Measurements from ENCODE around the gene TBC1D7.

TBC1D7 gene

DNA sequence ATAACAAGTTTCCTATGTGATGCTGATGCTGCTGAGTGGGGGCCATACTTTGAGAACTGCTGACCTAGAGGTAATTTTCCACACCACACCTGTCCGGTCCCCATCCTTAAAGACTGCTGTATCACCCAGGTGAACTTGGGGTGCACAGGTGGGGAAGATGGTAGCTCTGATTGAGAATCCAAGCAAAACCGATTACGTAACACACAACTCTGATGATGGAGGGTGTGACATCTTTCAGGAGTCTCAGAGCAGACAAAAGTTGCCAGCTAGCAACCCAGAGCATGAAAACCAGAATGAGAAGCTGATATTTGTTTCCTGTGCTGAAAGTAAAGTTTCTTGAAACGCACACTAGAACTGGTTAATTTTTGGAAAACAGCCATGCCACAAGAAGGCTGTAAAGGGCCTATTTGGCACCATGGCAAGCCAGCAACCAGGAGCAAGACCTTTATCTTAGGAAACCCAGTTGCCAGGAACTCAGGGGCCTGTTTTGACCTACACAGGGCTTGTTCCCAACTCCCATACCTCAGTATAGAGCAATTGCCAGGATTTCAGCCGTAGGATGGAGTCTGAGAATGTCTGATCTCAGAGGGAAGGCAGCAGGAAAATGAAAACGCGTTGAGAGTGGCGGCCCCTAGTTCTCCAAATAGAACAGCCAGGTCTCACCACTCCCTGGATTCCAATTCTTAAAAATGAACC lies 21.6 kb upstream of the TBC1D7 start:
- CTCF ChIA-PET, result interaction anchor here (1.4 kb wide), 2 partner anchors 17 to 18 kb away, joined by 3 to 5 read pairs; no protein-coding TSS in a partner anchor
- Mint-ChIP-seq H3K9me3 (peaks cover 3% of the 10 kb centered on the region), H3K27ac (no peak overlapping the region), H3K4me1 (peaks cover 20% of the 10 kb centered on the region), H3K4me3 (no peak overlapping the region), H3K27me3 (no peaks in the 10 kb centered on the region), H3K36me3 (peaks cover 7% of the 10 kb centered on the region)
- DNase-seq, result no peak

DNA sequence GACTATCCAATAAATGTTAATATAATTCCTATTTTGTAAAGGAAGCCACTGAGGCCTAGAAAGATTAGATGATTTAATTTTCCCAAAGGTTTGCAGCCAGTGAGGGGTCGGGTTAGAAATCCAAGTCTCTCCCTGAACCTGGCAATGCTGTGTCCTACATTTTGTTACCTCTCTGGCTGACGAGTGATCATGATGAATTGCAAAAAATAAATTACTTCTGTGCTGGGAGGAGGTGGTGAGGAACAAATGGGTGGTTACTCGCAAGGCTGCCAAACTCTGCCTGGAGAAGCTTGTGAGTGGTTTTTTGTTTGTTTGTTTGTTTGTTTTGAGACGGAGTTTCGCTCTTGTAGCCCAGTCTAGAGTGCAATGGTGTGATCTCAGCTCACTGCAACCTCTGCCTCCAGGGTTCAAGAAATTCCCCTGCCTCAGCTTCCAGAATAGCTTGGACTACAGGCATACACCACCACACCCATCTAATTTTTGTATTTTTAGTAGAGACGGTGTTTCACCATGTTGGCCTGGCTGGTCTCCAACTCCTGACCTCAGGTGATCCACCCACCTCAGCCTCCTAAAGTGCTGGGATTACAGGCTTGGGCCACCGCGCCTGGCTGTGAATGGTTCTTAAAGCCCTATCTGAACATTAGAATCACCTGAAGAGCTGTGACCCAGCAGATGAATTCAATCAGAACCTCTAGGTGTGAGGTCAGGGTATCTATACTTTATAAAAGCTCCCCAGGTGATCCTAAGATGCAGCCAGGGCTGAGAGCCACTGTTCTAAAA lies 20.2 kb upstream of the TBC1D7 start:
- peaks cover 3% of the 10 kb centered on the region for H3K9me3 Mint-ChIP-seq
- no peak overlapping the region for H3K27ac Mint-ChIP-seq
- CTCF ChIA-PET, result interaction anchor here (1.1 to 1.4 kb wide), 2 partner anchors 11 to 17 kb away, joined by 3 to 5 read pairs; no protein-coding TSS in a partner anchor
- no peak for DNase-seq
- peaks cover 4% of the 10 kb centered on the region for H3K27me3 Mint-ChIP-seq
- H3K4me3 Mint-ChIP-seq, result no peak overlapping the region
- peaks cover 2% of the 10 kb centered on the region for H3K36me3 Mint-ChIP-seq
- H3K4me1 Mint-ChIP-seq, result peaks cover 5% of the 10 kb centered on the region

DNA sequence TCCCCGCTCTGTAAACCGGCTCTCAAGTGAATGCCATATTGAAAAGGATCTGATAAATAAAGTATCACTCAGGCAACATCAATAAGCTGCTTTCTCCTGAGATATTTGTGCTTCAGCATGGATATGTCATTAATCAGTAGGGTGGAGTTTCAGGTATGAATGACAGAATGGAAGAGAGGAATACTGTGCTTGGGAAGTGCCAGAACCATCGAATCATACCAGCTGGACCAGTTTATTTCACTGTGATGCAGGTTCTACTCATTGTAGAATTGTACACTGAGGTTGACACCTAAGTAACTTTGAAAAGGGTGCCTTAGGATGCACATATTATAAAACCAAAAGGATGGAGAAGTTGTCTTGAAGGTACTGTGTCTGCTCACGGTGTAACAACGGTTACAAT lies 17.9 kb upstream of the TBC1D7 start:
- CTCF ChIA-PET, result interaction anchor here (2.2 kb wide), 1 partner anchor 11 kb away, joined by 6 read pairs; no protein-coding TSS in a partner anchor
- DNase-seq, result no peak

DNA sequence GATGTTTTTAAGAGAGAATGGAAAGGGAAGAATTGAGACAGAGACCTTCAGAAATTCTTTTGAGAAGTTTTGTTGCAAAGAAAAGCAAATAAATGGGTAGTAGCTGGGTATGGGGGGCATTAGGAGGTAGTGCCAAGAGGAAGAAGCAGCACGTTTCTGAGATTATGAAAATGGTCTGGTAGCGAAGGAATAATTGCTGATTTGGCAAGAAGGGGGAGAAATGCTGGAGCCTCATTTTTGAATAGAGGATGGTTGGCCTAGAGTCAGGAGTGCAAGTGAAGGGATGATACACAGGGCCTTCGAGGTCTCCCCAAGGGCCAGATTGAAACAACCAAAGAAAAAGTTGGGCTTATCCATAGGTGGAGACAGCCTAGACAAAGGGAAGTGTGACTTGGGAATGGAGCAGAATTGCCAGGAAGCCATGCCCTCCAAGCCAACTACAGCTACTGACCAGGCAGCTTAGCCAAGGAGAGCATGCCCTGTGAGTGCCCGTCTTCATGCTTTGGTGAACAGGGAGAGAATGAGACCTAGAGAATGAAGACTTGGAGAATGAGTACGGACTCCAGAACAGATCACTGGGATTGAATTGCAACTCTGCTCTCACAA lies 14.2 kb upstream of the TBC1D7 start:
- H3K9me3 Mint-ChIP-seq, result peaks cover 6% of the 10 kb centered on the region
- CTCF ChIA-PET, result interaction anchor here (1.3 kb wide), 1 partner anchor 233 kb away, joined by 4 read pairs; no protein-coding TSS in a partner anchor
- no peak overlapping the region for H3K27ac Mint-ChIP-seq
- H3K36me3 Mint-ChIP-seq, result no peaks in the 10 kb centered on the region
- no peak overlapping the region for H3K4me3 Mint-ChIP-seq
- no peak for DNase-seq
- H3K27me3 Mint-ChIP-seq, result peaks cover 9% of the 10 kb centered on the region
- peaks cover 24% of the 10 kb centered on the region for H3K4me1 Mint-ChIP-seq

More for the DNA sequence above, 17.9 kb upstream of the TBC1D7 start:
- peaks cover 6% of the 10 kb centered on the region for H3K9me3 Mint-ChIP-seq
- H3K36me3 Mint-ChIP-seq, result no peaks in the 10 kb centered on the region
- no peak overlapping the region for H3K27ac Mint-ChIP-seq
- H3K27me3 Mint-ChIP-seq, result peaks cover 9% of the 10 kb centered on the region
- no peaks in the 10 kb centered on the region for H3K4me1 Mint-ChIP-seq
- no peak overlapping the region for H3K4me3 Mint-ChIP-seq

DNA sequence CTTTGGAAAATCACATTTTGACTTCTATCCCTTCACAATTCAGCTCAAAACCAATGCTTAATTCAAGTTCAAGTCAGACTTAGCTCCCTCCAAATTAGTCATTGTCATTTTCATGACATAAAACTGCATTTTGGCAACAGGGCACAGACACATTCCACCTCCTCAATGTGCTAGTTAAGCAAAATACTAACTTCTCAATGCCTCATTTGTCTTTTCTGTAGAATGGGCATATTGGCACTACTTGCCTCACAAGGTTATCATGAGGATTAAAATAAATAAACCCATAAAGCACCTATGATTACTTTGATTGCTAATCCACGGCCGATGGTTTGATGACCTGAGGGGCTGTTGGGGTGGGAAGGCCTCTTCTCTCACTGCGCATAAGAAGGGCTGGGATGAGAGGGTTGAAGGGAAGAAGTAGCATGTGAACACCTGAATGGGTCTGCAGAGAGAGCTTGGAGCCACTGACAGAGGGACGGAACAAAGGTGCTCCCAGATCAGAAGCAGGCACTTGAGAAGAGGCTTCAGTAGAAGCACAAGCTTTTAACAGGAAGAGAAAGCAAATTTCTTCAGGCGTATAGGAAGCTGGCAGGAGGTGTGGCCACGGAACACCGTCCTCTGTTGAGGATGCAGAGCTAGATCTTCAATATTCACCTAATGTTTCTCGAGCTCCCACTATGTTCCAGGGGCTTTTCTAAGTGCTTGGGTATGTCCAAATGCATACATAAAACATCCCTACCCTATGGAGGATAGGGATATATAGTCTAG lies 11.7 kb upstream of the TBC1D7 start:
- H3K27ac Mint-ChIP-seq, result no peak overlapping the region
- no peak overlapping the region for H3K4me3 Mint-ChIP-seq

DNA sequence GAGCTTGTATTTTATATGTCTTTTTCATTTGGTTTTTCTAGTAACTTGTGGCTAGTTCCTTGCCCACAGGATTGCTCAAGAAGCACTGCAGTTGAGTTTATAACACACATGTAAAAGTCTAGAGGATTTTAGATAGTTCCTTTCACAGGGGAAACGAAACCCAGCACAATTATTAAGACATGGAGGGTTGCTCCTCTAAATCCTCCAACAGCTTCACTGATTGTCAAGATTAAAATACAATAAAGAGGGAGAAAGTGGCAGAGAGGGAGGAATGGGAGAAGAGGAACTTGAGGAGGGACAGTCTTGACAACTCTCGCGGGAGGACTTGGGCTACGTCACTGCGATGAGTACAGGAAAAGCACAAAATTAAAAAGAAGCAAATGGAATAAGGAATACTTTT lies 9.7 kb upstream of the TBC1D7 start:
- Mint-ChIP-seq H3K36me3 (no peaks in the 10 kb centered on the region), H3K27ac (no peak overlapping the region), H3K9me3 (peaks cover 6% of the 10 kb centered on the region), H3K4me1 (peaks cover 31% of the 10 kb centered on the region), H3K4me3 (no peak overlapping the region), H3K27me3 (peaks cover 14% of the 10 kb centered on the region)
- no peak for DNase-seq
- CTCF ChIA-PET, result interaction anchor here (0.7 to 2.3 kb wide), 15 partner anchors 10 to 729 kb away, joined by 3 to 22 read pairs (median 4); partner anchors contain the start of genes SIRT5 and TBC1D7

More for the DNA sequence above, 11.7 kb upstream of the TBC1D7 start:
- Mint-ChIP-seq H3K4me1 (peaks cover 31% of the 10 kb centered on the region), H3K27me3 (peaks cover 16% of the 10 kb centered on the region), H3K36me3 (no peaks in the 10 kb centered on the region), H3K9me3 (peaks cover 6% of the 10 kb centered on the region)
- CTCF ChIA-PET, result interaction anchor here (1.0 to 2.0 kb wide), 5 partner anchors 9 to 235 kb away, joined by 4 to 7 read pairs (median 4); partner anchors contain the start of gene SIRT5
- peak; percentile 35 for DNase-seq

DNA sequence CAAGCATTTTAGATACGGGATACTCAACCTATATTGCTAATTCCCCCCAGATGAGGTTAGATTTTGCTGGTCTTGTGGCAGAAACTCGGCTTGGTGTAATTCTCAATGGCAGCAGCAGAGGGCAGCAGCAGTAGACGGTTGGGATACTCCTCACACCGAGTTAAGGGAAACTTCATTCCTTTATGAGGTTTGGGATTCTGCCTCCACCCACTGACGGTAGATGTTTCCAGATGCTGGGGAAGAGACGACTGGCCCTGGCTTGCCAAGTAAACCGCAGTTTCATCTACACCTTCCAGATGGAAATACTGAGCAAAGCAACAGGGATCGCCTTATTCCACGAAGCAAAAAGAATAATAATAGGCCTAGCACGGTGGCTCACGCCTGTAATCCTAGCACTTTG lies 8.2 kb upstream of the TBC1D7 start:
- Mint-ChIP-seq H3K4me1 (peaks cover 31% of the 10 kb centered on the region), H3K36me3 (no peaks in the 10 kb centered on the region), H3K9me3 (no peaks in the 10 kb centered on the region), H3K27ac (no peak overlapping the region), H3K4me3 (no peak overlapping the region), H3K27me3 (peaks cover 10% of the 10 kb centered on the region)
- DNase-seq, result peak; percentile 78
- CTCF ChIA-PET, result interaction anchor here (0.8 to 2.3 kb wide), 11 partner anchors 8 to 288 kb away, joined by 3 to 22 read pairs (median 4); partner anchors contain the start of genes SIRT5 and TBC1D7

DNA sequence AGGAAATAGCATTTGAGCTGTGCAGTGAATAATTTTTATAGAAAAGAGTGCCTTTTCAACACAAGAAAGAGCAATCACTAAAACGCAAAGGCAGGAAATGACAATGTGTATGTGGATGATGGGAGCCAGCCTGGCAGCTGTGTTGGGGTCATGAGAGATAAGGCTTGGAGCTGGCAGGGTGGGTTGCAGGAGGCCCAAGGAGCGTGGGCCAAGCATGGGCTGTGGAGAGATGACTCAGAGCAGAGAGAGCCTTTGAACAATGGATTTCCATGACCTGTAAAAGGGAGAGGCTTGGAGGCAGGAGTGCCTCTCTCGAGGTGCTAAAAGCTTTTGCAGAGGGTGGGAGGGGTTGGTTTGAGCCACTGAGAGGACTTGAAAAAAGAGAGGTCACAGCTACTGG lies 6.6 kb upstream of the TBC1D7 start:
- Mint-ChIP-seq H3K4me1 (peaks cover 21% of the 10 kb centered on the region), H3K36me3 (no peaks in the 10 kb centered on the region), H3K27ac (no peak overlapping the region), H3K4me3 (no peak overlapping the region), H3K27me3 (peaks cover 10% of the 10 kb centered on the region), H3K9me3 (no peaks in the 10 kb centered on the region)
- no peak for DNase-seq
- CTCF ChIA-PET, result interaction anchor here (0.7 to 7.5 kb wide), 13 partner anchors 11 to 424 kb away, joined by 3 to 67 read pairs (median 4); partner anchors contain the start of gene SIRT5

DNA sequence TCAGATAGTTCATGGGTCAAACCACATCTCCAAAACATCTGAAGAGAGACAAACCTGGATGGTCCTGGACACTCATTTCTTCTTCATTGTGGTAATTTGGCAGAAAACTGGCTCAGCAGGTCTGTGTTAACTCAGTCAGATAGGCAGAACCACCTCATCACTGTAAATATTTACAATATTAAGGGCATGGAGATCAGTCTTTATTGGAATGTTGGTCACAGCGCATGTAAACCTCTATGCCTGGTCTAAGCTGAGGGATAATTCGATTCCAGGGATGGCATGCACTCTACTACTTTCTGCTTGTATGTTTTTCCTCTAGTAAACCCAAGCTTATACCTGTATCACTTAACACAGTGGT lies 4.0 kb upstream of the TBC1D7 start:
- DNase-seq, result no peak
- no peak overlapping the region for H3K27ac Mint-ChIP-seq
- no peaks in the 10 kb centered on the region for H3K9me3 Mint-ChIP-seq
- H3K4me3 Mint-ChIP-seq, result no peak overlapping the region
- CTCF ChIA-PET, result interaction anchor here (1.0 to 7.5 kb wide), 5 partner anchors 17 to 421 kb away, joined by 4 to 67 read pairs (median 5); partner anchors contain the start of gene SIRT5
- H3K27me3 Mint-ChIP-seq, result peaks cover 10% of the 10 kb centered on the region
- H3K4me1 Mint-ChIP-seq, result peaks cover 24% of the 10 kb centered on the region
- peaks cover 2% of the 10 kb centered on the region for H3K36me3 Mint-ChIP-seq

DNA sequence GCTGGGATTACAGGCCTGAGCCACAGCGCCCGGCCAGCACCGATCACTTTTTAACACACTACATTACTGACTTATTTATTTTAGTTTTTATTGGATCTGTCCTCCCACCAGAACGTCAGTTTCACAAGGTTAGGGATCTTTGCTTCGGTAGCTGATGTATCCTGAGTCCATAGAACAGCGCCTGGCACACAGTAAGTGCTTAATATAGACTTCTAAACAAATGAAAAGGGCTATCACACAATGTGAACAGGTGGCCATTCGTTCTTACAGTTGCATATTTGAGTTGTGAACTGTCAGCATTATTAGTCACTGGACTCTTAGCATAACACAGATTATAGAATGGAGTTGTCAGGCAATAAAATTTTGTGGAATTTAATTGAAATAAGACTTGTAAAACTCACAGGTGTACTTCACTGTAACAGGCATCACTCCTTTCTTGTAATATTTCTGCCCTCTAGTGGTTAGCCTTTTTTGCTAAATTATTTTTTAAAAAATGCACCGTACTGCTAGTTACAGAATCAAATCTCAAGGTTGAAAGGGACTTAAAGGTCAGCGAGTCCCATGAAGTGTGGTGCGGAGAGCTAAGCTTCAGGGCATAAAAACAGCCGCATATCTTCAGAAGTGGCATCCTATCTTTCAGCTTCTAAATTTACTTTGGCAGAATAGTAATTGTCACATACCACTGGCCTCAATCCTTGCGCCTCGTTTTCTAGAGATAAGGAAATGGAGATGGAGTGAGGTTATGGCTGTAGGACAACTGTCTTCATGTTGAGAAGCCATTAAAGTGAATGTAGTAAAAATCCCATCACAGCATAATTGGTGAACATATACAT lies 3.4 kb upstream of the TBC1D7 start:
- CTCF ChIA-PET, result interaction anchor here (1.0 to 7.5 kb wide), 9 partner anchors 8 to 420 kb away, joined by 4 to 67 read pairs (median 5); partner anchors contain the start of gene SIRT5
- Mint-ChIP-seq H3K27ac (no peak overlapping the region), H3K9me3 (no peaks in the 10 kb centered on the region), H3K4me3 (no peak overlapping the region), H3K36me3 (peaks cover 2% of the 10 kb centered on the region), H3K27me3 (peaks cover 10% of the 10 kb centered on the region), H3K4me1 (peaks cover 26% of the 10 kb centered on the region)
- DNase-seq, result no peak

DNA sequence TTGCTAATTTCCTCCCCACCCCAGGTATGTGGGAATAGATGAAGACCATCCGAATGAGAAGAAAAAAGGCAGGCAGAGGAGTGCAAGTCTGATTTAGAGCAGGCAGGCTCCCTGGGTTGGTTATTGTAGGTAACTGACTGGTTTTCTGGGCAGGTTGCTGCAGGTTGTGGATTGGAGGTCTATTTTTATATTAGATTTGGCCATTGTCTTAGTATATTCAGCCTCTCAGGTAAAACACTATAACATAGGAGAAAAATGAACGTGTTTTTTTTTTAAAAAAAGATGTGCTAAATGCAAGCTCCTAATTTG lies 492 bp upstream of the TBC1D7 start:
- Mint-ChIP-seq H3K4me3 (peak overlapping the region; percentile 95), H3K27me3 (no peaks in the 10 kb centered on the region), H3K27ac (peak overlapping the region; percentile 93), H3K9me3 (no peaks in the 10 kb centered on the region), H3K36me3 (peaks cover 10% of the 10 kb centered on the region), H3K4me1 (peaks cover 30% of the 10 kb centered on the region)
- DNase-seq, result no peak
- CTCF ChIA-PET, result interaction anchor here (1.0 to 7.5 kb wide), 6 partner anchors 9 to 691 kb away, joined by 3 to 67 read pairs (median 6); partner anchors contain the start of gene SIRT5

DNA sequence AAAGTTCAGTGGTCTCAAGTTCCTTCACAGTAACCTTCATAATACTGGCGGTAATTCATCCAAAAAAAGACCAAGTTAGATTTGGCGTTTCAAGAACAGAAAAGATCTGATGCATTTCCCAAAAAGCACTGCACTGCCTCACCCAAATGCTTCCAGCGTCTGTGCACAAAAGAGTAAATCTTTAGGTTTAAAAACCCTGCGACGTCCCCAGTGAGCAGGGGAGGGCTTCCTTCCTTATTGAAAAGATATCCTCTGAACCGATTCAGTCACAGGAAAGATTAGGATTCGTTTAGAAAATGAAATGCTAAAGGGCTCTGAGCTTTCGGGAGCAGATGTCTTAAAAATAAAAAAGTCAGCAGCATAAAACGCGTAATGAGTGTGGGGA lies 654 bp downstream of the TBC1D7 start:
- CTCF ChIA-PET, result interaction anchor here (3.4 to 7.5 kb wide), 2 partner anchors 247 to 416 kb away, joined by 19 to 67 read pairs; partner anchors contain the start of gene SIRT5

More for the DNA sequence above, 654 bp downstream of the TBC1D7 start:
- Mint-ChIP-seq H3K9me3 (no peaks in the 10 kb centered on the region), H3K36me3 (peaks cover 15% of the 10 kb centered on the region), H3K27ac (peak overlapping the region; percentile 93), H3K4me1 (peaks cover 30% of the 10 kb centered on the region), H3K4me3 (peak overlapping the region; percentile 95), H3K27me3 (no peaks in the 10 kb centered on the region)
- DNase-seq, result peak; percentile 34
